CD4-positive, alpha-beta T cell treated with Interleukin-17A for 1 hour (primary cell): ENCODE data around the gene MAP3K12.
"Not testable (repeated sequence)": the region's sequence is repeated elsewhere in the genome, so short reads cannot be mapped to it uniquely, and the experiment has no call there.

ENCODE experiments used
- DNase-seq: peaks from one replicate; pipeline ENCODE4 v3.0.0-alpha.2; 2020

The MAP3K12 gene

GRCh38 chr12:53486736-53487487, 12.3 kb downstream of the MAP3K12 start:
- no peak for DNase-seq

DNA sequence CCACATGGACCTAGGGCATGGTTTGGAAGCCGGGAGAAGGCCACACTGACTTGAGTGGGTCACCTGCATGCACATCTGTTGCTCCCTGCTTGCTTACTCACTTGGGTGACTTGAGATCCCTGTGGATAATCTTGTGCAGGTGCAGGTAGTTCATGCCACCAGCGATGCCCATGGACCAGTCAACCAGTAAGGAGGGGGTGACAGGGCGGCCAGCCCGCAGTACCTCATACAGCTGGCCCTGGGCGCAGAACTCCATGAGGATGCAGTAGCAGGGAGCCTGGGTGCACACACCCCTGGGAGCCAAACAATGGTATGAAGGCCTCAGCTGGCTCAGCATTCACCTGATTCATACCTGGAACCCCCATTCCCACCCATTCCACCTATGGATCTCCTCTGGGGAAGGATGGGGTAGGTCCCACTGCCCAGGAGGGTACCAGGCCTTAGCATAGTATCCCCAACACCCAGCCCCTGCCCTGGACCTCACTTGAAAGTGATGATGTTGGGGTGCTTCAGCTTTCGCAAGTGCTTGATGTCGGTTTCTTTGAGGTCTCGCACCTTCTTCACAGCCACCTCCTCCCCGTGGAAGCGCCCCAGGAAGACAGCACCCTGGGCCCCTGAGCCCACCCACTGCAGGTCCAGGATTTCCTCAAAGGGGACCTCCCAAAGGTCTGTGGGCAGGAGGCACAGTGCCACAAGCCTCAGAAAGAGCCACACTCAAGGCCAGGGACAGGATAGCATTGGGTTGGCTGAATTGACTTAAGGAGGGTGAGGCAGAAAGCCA, 13.1 kb downstream of the MAP3K12 start:
- DNase-seq: no peak

DNA sequence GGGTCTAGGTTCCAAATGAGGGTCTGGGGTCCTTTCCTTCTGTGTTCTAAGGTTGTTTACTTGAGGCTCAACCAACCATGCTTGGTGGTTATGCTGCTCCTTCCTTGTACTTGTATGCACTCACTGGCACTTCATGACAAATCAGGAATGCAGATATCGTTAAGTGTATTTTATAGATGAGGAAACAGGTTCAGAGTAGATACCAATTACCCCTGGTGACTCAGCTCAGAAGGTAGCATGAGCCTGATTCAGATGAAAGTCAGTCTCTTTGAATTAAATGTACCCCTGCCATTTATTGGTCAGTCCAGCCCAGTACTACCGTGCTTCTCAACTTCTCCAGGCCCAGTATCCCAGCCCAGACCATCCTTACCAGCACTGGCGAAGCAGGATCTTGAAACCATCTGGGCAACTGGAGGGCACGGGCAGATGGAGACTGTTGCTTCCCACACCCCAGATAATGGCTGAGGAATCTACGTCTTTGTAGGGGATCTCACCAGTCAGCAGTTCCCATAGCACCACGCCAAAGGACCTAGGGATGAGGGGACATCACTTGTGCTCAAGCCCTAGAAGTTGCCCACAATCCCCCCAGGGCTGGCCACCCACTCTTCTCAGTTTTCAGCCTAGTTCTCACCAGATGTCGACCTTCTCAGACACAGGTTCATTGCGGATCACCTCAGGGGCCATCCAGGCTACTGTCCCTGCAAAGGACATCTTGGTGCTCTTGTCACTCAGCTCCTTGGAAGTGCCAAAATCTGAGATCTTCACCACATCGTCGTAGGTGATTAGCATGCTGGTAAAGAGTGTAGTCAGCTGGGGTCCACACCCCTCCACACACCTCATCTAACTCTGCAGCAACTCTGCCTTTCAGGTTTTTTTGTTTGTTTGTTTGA, 14.3 kb downstream of the MAP3K12 start:
- DNase-seq: no peak

- DNase-seq: no peak
Measured at GRCh38 chr12:53483979-53484377, 15.3 kb downstream of the MAP3K12 start.

- no peak for DNase-seq
Measured at GRCh38 chr12:53483225-53483978, 15.9 kb downstream of the MAP3K12 start.

DNA sequence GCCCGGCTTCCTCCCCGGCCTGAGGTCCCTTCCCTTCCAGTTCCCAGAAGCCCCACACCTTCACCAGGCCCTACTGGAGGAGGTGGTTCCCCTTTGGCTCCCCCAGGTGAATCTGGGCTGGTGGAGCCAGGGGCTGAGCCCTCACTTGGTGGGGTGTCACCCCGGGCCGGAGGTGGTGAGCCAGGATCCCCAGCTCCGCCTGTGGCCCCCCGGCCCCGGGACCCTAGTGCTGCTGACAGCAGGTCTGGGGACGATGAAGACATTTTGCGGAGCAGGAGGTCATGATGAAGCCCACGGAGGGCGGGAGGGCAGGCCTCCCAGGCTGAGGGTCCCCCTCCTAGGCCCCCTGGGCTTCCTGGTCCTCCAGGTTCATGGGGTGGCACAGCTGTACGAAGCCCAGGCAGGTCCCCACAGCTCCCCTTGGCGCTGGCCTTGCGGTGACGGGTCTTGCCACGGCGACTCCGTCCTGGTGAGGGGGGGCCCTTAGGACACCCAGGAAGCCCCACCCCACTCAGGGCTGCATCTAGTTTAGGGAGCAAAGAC, 16.6 kb downstream of the MAP3K12 start:
- DNase-seq: no peak

DNA sequence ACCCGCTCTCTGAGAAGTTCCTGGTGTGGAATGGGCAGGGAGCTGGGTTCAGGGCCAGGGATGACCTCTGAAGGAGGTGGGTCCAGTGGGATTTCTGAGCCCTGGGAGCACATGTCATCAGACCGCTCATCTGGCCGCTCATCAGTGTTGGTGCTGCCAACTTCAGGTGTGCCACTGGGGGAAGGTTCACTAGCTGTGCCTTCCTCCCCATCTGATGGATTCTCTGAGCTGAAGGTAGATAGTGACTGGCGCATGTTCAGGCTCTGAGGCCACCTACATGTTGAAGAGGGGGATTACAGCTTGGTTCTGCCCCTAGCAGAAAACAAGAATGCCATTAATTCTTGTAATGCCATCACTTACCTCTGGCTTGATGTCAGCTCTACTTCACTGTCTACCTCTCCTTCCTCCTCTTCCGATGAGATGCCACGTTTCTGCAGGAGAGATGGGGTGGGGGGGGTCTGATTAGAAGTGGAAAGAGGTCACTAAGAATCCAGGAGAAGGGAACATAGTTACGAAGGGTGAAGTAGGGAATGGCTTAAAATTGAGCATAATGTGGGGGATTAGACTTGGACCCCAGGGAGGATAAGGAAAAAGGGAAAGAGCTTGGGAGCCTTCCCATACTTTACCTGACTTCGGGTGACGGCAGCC, 17.2 kb downstream of the MAP3K12 start:
- peak; percentile 25 for DNase-seq

- DNase-seq: not testable (repeated sequence)
Measured at GRCh38 chr12:53481458-53481857, 17.8 kb downstream of the MAP3K12 start.

- DNase-seq: no peak
Measured at GRCh38 chr12:53480491-53481442, 18.5 kb downstream of the MAP3K12 start.

- no peak for DNase-seq
Measured at GRCh38 chr12:53479331-53479730, 19.9 kb downstream of the MAP3K12 start.

GRCh38 chr12:53478865-53479264, 20.4 kb downstream of the MAP3K12 start:
- no peak for DNase-seq

- peak; percentile 40 for DNase-seq
Measured at GRCh38 chr12:53476769-53477209, 22.5 kb downstream of the MAP3K12 start.

DNA sequence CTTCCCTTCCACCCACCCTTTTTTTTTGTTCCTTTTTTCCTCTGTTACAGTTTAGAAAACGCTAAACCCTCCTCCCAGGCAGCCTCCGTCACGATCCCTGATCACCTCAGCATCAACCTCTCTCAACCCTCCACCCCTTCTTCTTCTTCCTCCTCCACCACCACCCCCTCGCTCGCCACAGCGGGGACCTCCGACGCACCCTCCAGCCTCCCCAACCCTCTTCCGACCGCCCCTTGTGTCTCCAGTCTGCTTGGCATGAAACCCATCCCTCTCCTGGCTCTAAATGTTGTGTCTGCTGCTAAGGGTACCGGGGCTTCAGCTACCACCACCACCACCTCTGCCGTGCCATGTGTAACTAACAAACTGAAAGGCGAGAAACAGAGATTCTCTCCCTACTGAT, 24.4 kb downstream of the MAP3K12 start:
- peak; percentile 22 for DNase-seq

DNA sequence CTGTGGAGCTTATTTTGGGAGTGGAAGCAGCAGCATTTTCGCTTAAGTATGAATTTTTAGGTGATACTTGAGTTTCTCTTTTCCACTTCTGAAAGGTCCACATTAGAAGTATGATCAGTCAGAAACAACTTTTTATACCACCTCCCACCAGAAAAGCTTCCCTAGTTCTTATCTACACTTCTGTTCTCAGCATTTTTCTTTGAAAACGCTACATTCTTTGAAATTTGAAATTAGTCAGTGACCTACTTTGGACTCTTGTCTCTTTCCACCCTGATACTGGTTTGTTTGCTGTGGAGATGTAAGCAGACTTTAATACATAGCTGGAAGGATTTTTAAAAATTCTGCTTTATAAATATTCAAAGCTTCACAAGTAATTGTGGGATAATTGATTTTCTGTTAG, 25.2 kb downstream of the MAP3K12 start:
- no peak for DNase-seq

GRCh38 chr12:53472056-53472582, 27.1 kb downstream of the MAP3K12 start:
- no peak for DNase-seq

DNA sequence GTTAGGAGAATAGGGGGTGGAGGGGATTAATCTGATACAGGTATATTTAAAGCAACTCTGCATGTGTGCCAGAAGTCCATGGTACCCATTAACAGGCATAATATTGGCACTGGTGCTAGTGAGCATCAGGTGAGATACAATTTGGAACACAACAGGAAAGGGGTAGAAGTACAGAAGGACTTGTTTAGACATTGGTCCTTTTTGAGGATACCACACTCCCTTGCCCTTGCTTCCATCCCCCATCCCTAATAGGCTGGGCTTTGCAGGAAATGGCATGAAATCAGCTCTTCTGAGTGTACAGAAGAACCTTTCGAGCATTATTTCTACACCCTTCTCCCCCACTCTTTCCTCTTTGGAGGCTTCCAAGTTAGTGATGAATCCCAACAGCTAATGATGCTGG, 31.0 kb downstream of the MAP3K12 start:
- no peak for DNase-seq

GRCh38 chr12:53467880-53468279, 31.4 kb downstream of the MAP3K12 start:
- DNase-seq: no peak

DNA sequence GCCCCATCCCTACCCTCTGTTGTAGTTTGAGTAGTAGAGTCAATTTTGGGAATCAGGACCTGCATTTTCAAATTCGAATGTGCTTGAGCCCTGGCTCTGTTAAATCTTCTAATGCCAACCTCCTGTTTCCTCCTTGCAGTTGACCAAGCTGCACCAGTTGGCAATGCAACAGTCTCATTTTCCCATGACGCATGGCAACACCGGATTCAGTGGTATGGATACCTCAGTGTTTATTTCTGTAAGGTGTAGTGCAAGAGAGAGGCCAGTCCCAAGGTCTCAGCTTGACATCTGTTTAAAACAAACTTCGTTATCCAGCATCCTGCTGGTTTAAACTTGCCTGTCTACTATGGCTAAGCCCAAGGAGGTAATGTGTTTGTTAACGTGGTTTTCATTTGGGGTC, 32.2 kb downstream of the MAP3K12 start:
- no peak for DNase-seq

DNA sequence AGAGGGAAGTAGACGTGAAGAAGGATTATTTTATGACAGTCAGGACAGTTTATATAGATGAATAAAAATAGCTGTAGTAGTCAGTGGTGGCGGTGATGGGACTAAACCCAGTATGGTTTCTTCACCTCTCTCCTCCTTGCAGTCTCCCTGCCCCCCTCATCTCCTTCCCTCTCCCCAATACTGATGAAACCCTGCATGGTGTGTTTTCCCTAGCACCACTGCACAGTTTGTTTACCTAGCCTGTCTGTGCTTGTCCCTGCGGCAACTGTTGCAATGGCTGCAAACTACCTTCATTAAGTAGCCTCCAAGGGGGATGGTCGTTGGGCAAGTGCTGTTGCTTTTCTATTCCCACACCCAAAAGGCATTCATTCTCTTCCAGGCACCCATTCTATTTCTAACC, 32.6 kb downstream of the MAP3K12 start:
- DNase-seq: no peak

- DNase-seq: no peak
Measured at GRCh38 chr12:53465679-53466078, 33.6 kb downstream of the MAP3K12 start.
